Measurements from ENCODE around the gene PUS10. TPM values are rescaled to one million over a fixed set of nuclear protein-coding genes. Genes with fewer than 3 reads are reported as not detected.

PUS10 gene
- polyA plus RNA-seq, 1 donor (not counting 4 experiments of a cell fraction or from before 2014, with no cell fraction given): 4.8 TPM

DNA sequence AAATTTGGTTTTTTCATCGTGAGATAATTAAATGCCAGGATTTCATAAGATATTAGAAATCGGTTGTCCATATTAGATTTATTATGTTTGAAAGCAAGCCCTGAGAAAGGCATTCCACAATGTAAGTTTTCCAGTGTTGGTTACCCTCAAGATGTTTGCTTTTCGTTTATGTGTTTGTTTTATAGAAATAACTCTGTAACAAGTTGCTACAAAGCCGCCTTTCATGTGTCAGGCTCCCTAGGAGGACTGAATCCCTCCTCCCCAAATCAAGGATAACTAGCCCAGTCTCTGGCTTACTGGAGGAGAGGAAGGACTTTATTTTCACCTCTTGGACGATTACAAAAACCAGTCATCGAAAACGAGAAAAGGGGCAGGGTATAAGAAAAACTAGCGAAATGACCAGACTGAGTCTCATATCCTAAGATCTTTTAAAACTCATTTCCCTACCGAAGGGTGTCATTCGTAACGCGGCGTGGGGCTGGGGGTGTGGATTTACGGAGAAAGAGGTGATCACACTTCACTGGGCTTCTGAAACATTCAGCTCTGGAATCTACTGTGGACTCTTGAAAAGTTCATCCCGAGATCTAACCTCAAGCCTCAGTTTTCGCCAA is 1.6 kb downstream of the PUS10 start:
- Histone ChIP-seq H3K4me1 (ENCODE audit: control insufficient read depth, extremely low read depth, insufficient read depth, low read length) (peaks cover 29% of the 10 kb centered on the region), H3K9me1 (ENCODE audit: control insufficient read depth, extremely low read depth, insufficient read depth, low read length) (no peaks in the 10 kb centered on the region), H3K36me3 (ENCODE audit: control insufficient read depth in 2 of 2, extremely low read depth in 1 of 2, insufficient read depth in 2 of 2, low read length in 2 of 2) (peaks cover 3 to 5% of the 10 kb centered on the region in 2 experiments), H3K9me3 (ENCODE audit: control insufficient read depth, low read depth, low read length) (no peaks in the 10 kb centered on the region), H3K27ac (ENCODE audit: control insufficient read depth, insufficient read depth, low read length) (peak overlapping the region; percentile 99), H3K4me2 (ENCODE audit: control insufficient read depth, extremely low read depth, insufficient read depth, low read depth, low read length) (peak overlapping the region; percentile 86), H2AFZ (ENCODE audit: control insufficient read depth, low read length) (peak overlapping the region; percentile 97), H4K20me1 (ENCODE audit: control insufficient read depth, extremely low read depth, insufficient read depth, low read length) (no peaks in the 10 kb centered on the region), H3K79me2 (ENCODE audit: control insufficient read depth, insufficient read depth, low read length) (peaks cover 41% of the 10 kb centered on the region), H3K9ac (ENCODE audit: control insufficient read depth, extremely low read depth, insufficient read depth, low read length) (peak overlapping the region; percentile 100), H3K4me3 (ENCODE audit: control insufficient read depth in 2 of 3, extremely low read depth in 1 of 3, insufficient read depth in 2 of 3, low read depth in 1 of 3, low read length in 3 of 3) (peak overlapping the region; percentile 81 to 100 (median 97)), H3K27me3 (ENCODE audit: control insufficient read depth, extremely low read depth, insufficient read depth, low read length) (no peaks in the 10 kb centered on the region)
- no peak for TF ChIP-seq EZH2 (IDR thresholded peaks at IDR 0.05; ENCODE audit: low read length)
- TF ChIP-seq, protein P1, sequence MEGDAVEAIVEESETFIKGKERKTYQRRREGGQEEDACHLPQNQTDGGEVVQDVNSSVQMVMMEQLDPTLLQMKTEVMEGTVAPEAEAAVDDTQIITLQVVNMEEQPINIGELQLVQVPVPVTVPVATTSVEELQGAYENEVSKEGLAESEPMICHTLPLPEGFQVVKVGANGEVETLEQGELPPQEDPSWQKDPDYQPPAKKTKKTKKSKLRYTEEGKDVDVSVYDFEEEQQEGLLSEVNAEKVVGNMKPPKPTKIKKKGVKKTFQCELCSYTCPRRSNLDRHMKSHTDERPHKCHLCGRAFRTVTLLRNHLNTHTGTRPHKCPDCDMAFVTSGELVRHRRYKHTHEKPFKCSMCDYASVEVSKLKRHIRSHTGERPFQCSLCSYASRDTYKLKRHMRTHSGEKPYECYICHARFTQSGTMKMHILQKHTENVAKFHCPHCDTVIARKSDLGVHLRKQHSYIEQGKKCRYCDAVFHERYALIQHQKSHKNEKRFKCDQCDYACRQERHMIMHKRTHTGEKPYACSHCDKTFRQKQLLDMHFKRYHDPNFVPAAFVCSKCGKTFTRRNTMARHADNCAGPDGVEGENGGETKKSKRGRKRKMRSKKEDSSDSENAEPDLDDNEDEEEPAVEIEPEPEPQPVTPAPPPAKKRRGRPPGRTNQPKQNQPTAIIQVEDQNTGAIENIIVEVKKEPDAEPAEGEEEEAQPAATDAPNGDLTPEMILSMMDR (optimal IDR thresholded peaks at IDR 0.05 in 1 of 3, IDR thresholded peaks at IDR 0.05 in 1 of 3, conservative IDR thresholded peaks at IDR 0.05 in 1 of 3; ENCODE audit: extremely low read depth in 1 of 3, insufficient read depth in 2 of 3, low read length in 3 of 3): no peak
- FAIRE-seq (no peak), DNase-seq (ENCODE audit: low read depth, low spot score) (no peak)
- dilution Hi-C loops (cut with MboI; ENCODE audit: extremely low pct_ligation_motif_present, low sequenced_read_pairs): no loop called here

DNA sequence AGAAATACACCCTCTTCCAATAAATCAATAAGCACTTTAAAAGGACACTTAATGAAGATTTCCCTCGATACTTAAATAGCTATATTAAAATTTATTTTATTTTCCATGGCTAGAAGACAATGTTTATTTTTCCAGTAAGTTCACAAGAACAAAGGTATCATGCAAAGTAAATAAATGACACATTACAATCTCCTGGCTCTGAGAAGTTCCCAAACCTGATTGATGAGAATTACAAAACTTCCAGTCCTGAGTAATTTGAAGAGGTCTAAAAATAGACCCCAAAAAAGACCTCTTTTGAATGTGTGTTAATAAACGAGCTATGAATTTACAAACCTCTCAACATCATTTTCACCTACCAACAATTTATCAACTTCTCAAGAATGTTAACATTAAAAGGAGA is 2.1 kb downstream of the PUS10 start:
- Histone ChIP-seq H3K79me2 (ENCODE audit: control insufficient read depth, insufficient read depth, low read length) (peaks cover 36% of the 10 kb centered on the region), H3K4me2 (ENCODE audit: control insufficient read depth, extremely low read depth, insufficient read depth, low read depth, low read length) (peak overlapping the region; percentile 86), H4K20me1 (ENCODE audit: control insufficient read depth, extremely low read depth, insufficient read depth, low read length) (no peaks in the 10 kb centered on the region), H2AFZ (ENCODE audit: control insufficient read depth, low read length) (no peak overlapping the region), H3K9me1 (ENCODE audit: control insufficient read depth, extremely low read depth, insufficient read depth, low read length) (no peaks in the 10 kb centered on the region), H3K4me1 (ENCODE audit: control insufficient read depth, extremely low read depth, insufficient read depth, low read length) (peaks cover 29% of the 10 kb centered on the region), H3K9ac (ENCODE audit: control insufficient read depth, extremely low read depth, insufficient read depth, low read length) (peak overlapping the region; percentile 100), H3K36me3 (ENCODE audit: control insufficient read depth in 2 of 2, extremely low read depth in 1 of 2, insufficient read depth in 2 of 2, low read length in 2 of 2) (peaks cover 0 to 2% of the 10 kb centered on the region in 2 experiments), H3K27ac (ENCODE audit: control insufficient read depth, insufficient read depth, low read length) (peak overlapping the region; percentile 99), H3K27me3 (ENCODE audit: control insufficient read depth, extremely low read depth, insufficient read depth, low read length) (no peaks in the 10 kb centered on the region), H3K4me3 (ENCODE audit: control insufficient read depth in 2 of 3, extremely low read depth in 1 of 3, insufficient read depth in 2 of 3, low read depth in 1 of 3, low read length in 3 of 3) (peak overlapping the region; percentile 81 to 100 (median 97)), H3K9me3 (ENCODE audit: control insufficient read depth, low read depth, low read length) (no peaks in the 10 kb centered on the region)
- no peak for TF ChIP-seq EZH2 (IDR thresholded peaks at IDR 0.05; ENCODE audit: low read length)
- TF ChIP-seq, protein P1 (optimal IDR thresholded peaks at IDR 0.05 in 1 of 3, IDR thresholded peaks at IDR 0.05 in 1 of 3, conservative IDR thresholded peaks at IDR 0.05 in 1 of 3; ENCODE audit: extremely low read depth in 1 of 3, insufficient read depth in 2 of 3, low read length in 3 of 3): no peak
- FAIRE-seq (no peak), DNase-seq (ENCODE audit: low read depth, low spot score) (no peak)
- dilution Hi-C loops (cut with MboI; ENCODE audit: extremely low pct_ligation_motif_present, low sequenced_read_pairs): no loop called here

Measured in keratinocyte (primary cell).